HuH-7 (cell line): ENCODE results near the gene KRTAP2-1.
"Not testable (repeated sequence)": the region's sequence is repeated elsewhere in the genome, so short reads cannot be mapped to it uniquely, and the experiment has no call there.

Source experiments
- DNase-seq: peaks from one replicate; pipeline ENCODE4 v3.0.0; 2011; ENCODE audit warnings: low spot score

Gene KRTAP2-1, protein sequence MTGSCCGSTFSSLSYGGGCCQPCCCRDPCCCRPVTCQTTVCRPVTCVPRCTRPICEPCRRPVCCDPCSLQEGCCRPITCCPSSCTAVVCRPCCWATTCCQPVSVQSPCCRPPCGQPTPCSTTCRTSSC

DNA sequence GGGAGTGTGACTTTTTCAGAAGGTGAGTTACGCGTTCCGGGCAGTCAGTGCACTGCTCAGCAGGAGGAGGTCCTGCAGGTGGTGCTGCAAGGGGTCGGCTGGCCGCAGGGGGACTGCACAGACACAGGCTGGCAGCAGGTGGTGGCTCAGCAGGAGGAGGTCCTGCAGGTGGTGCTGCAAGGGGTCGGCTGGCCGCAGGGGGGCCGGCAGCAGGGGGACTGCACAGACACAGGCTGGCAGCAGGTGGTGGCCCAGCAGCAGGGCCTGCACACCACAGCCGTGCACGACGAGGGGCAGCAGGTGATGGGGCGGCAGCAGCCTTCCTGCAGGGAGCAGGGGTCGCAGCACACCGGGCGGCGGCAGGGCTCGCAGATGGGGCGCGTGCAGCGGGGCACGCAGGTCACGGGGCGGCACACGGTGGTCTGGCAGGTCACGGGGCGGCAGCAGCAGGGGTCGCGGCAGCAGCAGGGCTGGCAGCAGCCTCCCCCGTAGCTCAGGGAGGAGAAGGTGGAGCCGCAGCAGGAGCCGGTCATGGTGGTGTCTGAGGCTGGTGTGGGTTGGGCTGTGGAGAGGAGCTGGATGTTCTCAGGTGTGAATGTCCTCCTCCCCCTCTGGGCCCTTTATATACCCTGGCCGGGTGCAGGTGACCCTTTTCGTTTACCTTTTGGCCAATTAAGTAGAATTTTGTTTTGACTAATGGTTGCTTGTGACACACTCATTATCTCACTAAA lies at the start of gene KRTAP2-1:
TSS of gene KRTAP2-1 (minus strand) at position 582 of the 731 bp plus-strand sequence. CDS start at position 533, 49 bp downstream.
- not testable (repeated sequence) for DNase-seq

DNA sequence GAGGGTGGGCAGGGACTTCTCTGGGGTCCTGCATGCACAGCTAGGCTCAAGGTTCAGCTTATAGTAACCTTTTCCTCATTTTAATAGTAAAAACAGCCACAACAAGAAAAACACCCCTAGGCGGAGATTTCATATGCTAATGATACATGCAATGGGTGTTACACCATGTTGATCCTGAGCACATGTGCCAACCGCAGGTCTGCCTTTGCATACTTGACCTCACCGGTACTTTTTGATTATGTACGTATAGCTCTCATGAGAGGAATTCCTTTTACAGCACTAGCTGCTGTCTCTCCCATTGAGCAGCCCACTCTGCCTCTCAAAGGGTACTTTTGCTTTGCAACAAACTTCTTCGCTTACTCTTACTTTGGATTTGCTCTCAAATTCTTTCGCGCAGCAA lies 48.9 kb upstream of the KRTAP2-1 start:
- DNase-seq, result no peak

DNA sequence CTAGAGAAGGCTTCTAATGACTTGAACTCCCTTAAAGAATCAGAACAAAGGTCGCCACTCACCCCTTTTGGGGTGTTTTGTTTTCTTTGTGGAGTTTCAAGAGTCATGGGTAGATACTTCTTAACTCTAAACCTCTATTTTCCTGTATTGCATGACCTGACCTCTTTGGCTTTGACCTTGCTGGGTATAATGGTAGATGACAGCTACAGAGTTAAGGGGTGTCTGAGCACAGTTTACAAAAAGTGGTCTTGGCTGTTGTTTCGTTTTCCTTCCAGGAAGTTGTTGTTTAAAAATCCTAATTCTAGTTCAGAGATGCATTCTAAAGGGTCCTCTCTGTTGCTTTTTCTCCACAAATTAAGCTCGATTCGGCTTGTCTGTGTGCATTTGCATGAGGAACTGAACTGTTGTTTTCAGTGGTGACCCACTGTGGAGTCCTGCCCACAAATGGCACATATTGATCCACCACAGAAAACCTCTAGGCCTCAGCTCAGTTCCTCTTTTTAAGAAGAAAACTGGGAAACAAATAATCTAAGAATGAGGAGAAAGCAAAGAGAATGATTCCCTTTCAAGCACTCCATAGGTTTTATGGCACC lies 41.7 kb upstream of the KRTAP2-1 start:
- not testable (repeated sequence) for DNase-seq

DNA sequence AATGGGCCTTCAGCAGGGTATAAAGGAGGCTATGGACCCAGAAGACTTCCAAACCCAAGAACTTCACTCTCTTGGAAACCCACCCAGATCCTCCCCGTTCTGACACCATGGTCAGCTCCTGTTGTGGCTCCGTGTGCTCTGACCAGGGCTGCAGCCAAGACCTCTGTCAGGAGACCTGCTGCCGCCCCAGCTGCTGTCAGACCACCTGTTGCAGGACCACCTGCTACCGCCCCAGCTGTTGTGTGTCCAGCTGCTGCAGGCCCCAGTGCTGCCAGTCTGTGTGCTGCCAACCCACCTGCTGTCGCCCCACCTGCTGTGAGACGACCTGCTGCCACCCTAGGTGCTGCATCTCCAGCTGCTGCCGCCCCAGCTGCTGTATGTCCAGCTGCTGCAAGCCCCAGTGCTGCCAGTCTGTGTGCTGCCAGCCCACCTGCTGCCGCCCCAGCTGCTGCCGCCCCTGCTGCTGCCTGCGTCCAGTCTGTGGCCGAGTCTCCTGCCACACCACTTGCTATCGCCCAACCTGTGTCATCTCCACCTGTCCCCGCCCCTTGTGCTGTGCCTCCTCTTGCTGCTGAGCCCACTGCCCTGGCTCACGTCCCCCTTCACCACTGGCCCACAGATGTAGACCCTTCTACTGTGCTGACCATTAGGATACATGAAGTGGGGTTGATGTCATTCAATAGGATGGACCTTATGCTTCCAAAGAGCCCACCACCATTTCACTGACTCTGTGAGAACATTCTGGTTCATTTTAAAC lies 37.2 kb upstream of the KRTAP2-1 start, which contains the start of gene KRTAP4-7:
TSS of gene KRTAP4-7 (plus strand) at position 51 of the 757 bp plus-strand sequence. CDS start at position 108, 57 bp downstream.
- not testable (repeated sequence) for DNase-seq

DNA sequence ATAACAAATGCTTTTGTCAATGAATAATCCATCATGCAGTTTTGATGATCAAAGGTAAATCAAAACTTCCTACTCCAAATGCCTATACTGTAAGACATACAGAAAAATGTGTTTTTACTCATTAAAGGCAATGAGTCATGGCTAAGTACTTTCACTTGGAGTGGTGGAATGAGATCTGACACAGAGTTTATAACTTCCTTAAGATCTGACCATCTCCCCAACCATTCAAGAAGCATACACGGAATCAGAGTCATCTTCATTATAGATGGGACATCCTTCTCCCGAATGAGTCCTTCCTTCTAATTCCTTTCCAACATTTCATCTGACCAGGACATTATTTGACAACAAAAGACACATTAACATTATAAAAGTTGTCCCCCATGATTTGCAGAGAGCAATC lies 36.3 kb upstream of the KRTAP2-1 start:
- DNase-seq, result not testable (repeated sequence)

DNA sequence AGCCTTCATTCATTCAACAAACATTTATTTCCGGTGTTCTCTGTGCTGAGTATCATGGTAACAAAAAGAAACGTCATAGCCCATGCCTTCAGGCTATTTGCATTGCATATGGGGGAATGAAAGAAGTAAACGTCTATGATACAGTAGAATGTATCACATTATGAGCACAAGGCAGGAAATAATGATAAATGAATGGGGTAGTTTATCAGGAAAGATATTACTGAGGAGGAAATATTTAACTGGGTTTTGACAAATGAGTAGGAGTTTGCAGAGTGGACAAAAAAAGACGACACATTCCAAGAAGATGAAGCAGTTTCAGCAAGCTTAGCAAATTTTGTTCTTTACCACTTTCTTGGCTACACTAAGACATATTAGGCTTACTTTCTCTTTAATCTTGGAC lies 35.5 kb upstream of the KRTAP2-1 start:
- no peak for DNase-seq

DNA sequence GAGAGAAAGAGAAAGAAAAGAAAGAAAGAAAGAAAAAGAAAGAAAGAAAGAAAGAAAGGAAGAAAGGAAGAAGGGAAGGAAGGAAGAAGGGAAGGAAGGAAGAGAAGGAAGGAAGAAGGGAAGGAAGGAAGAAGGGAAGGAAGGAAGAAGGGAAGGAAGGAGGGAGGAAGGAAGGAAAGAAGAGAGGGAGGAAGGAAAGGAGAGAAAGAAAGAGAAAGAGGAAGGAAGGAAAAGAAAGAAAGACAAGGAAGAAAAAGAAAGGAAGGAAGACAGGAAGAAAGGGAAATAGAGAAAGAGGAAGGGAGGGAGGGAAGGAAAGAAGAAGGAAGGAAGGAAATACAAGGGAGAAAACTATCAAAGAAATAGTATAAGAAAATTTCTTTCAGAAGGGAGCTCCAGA lies 29.7 kb upstream of the KRTAP2-1 start:
- DNase-seq, result no peak

DNA sequence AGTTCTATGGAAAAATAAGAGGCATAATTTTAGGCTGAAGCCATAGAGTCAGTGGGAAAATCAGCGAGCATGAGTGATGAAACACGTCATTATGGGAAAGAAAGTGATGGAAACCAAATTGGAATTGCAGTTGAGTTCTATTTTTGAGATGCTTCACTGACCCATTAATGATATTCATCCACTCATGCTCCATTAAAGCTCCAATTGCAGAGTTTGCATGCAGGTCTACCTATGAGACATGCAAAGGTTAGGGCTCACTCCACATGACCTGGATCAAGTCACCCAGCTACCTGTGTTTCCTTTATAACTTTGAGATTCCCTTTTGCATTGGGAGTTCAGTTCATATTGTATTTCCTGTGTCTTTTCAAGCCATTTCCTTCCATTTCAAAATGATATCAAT lies 26.6 kb upstream of the KRTAP2-1 start:
- no peak for DNase-seq

DNA sequence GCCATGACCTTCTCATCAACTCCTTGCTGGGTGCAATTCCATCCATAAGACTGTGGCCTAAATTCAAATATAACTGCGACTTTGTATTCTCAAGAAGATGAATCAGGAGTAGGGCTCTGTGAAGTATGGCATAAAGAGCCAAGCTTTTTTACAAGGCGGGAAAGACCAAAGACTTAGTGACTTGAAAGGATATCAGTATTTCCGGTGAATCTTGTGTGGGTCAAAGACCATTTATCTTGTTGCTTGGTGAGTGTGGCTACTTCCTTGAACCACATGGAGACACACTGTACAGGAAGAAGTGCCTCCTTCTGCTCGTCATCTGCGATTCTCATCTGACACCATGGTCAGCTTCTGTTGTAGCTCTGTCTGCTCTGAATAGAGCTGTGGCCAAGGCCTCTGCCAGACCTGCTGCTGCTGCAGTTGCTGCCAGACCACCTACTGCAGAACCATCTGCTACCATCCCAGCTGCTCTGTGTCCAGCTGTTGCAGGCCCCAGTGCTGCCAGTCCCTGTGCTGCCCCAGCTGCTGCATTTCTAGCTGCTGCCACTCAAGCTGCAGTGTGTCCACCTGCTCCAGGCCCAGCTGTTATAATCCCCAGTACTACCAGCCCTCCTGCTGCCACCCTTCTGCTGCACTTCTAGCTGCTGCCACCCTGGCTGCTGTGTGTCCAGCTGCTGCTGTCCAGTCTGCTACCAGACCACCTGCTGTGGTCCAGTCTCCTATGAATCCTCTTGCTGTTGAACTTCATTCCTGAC lies 24.7 kb upstream of the KRTAP2-1 start:
- DNase-seq, result no peak

DNA sequence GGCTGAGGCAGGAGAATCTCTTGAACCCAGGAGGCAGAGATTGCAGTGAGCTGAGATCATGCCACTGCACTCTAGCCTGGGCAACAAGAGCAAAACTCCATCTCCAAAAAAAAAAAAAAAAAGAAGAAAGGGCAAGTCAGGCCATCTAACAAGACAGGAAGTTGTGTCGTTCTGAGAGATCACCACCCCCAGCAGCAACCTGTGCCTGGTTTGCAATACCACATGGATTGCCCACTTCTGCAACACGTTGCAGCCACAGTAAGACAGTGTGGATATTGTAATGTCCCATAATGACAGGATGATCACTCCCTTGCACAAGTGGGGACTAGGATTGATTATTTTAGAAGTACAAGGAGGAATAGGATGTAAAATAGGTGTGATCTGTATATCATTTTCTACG lies 21.9 kb upstream of the KRTAP2-1 start:
- no peak for DNase-seq

DNA sequence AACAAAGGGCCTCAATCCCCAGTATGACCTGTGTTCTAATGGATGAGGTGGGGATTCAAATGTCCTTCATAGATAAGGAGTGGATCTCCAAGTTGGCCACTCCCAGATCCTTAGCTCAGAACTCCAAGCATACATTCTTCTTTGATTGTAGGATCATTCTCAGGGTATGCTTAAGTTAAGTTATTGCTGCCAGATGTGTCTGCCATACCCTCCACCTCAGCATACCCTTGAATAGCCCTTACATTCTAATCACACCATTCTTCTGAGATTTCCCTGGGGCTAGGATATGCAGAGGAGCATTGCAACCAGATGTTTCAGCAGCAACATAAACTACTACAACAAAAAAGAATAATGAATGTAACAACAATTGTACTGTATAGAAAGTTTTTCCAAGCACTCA lies 20.2 kb upstream of the KRTAP2-1 start:
- DNase-seq, result no peak

DNA sequence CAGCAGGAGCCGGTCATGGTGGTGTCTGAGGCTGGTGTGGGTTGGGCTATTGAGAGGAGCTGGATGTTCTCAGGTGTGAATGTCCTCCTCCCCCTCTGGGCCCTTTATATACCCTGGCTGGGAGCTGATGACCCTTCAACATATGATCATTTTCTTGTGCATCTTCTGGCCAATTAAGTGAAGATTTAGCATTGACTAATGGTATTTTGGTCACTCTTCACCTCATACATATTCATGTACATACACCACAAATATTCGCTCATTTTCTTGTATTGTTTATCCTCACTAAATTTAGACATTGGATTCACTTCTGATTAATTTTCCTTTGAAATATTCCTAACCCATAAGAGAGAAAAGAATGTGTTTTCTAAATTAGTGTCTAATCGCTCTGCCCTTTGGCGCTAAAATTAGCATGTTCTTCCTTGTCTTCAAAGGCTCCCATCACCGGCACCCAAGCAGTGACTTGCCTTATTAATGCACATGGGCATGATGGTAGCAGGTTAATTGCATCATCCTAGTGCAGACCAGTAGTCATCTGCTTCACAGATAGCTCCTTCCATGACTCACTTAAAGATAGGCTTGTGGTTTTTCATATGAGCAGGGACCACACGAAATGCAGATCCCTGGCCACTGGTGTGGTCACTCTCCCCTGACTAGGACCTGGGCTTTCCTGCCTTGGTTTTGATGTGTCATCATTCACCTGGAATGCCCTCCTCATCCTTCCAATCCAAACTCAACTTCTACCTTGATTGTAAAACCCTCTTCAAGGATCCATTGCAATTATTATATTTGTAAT lies 18.9 kb upstream of the KRTAP2-1 start, which contains the start of gene KRTAP2-4:
TSS of gene KRTAP2-4 (minus strand) at position 51 of the 796 bp plus-strand sequence. CDS start at position 17, 34 bp downstream.
- DNase-seq, result no peak

DNA sequence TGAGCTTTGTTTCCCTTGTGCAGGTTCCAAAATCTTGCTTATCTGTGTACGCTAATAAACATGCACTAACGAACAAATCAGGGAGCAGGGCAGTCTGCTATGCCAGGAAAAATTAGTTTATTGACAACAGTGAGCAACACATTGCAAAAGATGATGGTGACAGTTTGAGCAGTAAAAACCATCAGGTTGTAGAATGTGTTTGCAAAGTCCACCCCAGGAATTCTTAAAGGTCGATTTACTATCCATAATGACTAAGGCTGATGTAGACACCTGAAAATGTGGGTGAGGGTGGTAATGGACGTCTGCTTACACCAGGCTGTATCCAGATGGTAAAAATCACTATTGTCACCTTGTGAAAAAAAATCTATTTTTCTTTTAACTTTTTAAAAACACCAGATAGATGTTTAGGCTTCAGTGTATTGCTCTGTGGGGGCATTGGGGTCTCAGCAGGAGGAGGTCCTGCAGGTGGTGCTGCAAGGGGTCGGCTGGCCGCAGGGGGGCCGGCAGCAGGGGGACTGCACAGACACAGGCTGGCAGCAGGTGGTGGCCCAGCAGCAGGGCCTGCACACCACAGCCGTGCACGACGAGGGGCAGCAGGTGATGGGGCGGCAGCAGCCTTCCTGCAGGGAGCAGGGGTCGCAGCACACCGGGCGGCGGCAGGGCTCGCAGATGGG lies 18.0 kb upstream of the KRTAP2-1 start:
- not testable (repeated sequence) for DNase-seq

DNA sequence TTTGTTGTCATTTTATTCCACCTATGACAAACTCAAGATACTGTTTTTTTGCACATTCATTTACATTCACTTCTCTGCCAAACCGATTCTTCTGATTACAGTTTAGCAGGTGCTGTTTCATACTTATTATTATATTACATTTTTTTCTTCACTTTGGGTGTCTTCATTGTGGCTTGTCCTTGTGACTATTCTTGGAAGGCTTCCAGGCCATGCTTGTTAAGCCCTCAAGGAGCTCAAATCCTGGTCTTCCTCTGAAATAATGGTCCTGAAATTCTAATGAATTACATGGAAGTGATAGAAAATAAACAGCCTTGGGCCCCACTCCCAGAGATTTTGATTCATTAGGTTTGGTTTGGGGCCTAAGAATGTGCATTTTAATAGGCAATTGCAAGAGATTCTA lies 17.2 kb upstream of the KRTAP2-1 start:
- no peak for DNase-seq

DNA sequence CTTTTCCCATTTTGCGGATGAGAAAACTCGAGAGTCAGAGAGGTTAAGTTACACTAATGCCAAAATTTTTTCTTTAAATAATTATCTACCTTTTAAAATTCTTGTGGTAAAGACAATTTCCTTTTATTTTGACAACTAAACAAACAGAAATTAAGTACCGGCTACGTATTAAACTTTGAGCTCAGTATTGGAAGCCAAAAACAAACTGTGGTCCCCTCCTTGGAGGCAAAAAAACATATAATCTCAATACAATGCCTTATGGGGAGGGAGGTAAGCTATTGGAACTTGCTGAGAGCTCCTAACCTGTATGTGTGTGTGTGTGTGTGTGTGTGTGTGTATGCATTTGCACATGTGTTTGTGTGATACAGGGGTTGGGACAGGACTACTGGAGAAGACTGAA lies 16.3 kb upstream of the KRTAP2-1 start:
- DNase-seq, result no peak

DNA sequence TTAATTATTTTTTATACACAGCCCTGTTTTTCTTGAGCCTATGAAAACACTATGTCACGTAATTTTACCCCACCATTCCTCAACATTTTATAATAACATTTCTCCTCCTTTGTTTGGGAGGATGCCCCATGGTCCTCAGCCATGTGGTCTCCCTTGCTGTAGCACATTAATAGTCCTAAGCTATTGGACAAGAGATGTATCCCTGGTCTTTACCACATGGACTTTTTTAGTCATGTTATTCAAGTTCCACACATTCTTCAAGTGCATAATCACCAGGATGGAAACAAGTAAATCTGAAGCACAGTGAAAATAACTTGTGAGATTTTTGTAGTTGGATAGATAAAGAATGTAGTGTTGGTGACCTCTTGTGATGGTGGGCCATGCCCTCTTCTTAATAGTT lies 14.8 kb upstream of the KRTAP2-1 start:
- no peak for DNase-seq

DNA sequence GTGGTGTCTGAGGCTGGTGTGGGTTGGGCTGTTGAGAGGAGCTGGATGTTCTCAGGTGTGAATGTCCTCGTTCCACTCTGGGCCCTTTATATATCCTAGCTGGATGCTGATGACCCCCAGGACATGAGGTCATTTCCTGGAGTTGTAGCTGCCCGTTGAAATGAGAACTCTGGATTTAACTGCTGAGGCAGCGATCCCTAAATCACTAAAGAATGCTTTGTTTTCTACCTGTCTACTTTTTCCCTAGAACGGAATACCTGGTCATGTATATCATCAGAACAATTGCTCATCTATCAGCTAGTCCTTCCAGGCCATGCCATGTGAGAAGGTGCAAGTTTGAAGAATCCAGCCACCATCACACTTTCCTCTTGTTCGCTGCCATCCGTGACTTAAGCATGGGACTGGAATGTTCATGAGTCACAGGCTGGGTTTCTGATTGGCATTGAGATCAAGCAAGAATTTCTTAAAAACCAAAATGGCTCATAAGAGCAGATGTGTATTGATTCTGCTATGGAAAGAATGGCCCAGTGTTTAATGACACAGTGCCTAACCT lies 13.0 kb upstream of the KRTAP2-1 start, which contains the start of gene KRTAP2-3:
TSS of gene KRTAP2-3 (minus strand) at position 63 of the 553 bp plus-strand sequence. CDS start 64 bp downstream, outside the sequence.
- no peak for DNase-seq

DNA sequence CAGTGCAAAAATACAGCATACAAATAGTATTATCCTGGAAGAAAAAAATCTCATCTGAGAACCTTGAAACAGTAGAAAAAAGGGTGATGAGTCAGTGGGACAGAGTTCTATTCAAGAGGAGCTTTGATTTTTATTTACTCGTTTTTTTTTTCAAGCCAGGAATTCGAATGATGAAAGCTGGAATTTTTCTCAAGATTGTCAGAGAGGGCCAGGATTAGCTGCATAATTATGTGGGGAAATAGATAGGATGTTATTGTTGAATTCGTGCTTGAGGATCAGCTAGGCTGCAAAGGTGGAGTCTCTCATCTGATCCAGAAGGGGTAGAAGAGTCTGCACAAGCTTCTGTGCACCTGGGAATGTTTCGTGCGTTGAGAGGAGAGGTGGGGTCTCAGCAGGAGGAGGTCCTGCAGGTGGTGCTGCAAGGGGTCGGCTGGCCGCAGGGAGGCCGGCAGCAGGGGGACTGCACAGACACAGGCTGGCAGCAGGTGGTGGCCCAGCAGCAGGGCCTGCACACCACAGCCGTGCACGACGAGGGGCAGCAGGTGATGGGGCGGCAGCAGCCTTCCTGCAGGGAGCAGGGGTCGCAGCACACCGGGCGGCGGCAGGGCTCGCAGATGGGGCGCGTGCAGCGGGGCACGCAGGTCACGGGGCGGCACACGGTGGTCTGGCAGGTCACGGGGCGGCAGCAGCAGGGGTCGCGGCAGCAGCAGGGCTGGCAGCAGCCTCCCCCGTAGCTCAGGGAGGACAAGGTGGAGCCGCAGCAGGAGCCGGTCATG lies 12.3 kb upstream of the KRTAP2-1 start:
- not testable (repeated sequence) for DNase-seq

DNA sequence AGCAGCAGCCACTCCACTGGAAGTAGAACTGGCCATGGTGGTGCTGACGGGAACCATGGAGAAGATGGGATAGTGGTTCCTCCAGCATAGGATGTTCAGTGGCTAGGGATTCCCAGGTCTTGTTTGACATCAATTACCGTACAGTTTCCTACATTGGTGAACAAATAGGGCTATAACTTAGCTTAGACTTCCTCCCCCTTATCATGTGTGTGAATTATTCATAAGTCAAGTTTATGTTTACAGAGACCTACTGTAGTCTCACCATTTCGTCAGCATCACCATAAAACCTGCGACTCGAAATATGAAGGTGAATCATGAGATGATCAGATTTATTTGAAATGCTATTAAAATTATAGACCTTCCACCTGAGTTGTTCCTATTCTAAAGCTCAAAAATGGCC lies 11.6 kb upstream of the KRTAP2-1 start:
- no peak for DNase-seq
